Left lung (tissue), 10 donors: ENCODE results near the gene HMCN1. TPM values are rescaled to one million over a fixed set of nuclear protein-coding genes. Genes with fewer than 3 reads are reported as not detected.

Source experiments
- ATAC-seq: fragments of 200-7000 bp; cut with Tn5 transposase; one replicate; pipeline ENCODE4 v1.9.1; 2020; ENCODE audit warnings: moderate library complexity
- DNase-seq, 4 donors: peaks; one replicate each; pipeline ENCODE4 v3.0.0-alpha.2; 2013 to 2020
- H3K27ac ChIP-seq, 2 donors: fragments of 200-600 bp; sonication (generic) in 1 of 2; one replicate each; pipeline versions ENCODE4 v1.5.0 to v1.8.0; 2020 to 2021
- H3K27me3 ChIP-seq, 2 donors: fragments of 200-600 bp; sonication (generic) in 1 of 2; one replicate each; pipeline versions ENCODE4 v1.5.0 to v1.8.0; 2020 to 2021
- H3K36me3 ChIP-seq, 2 donors: fragments of 200-600 bp; sonication (generic) in 1 of 2; one replicate each; pipeline versions ENCODE4 v1.5.0 to v1.8.0; 2020 to 2021
- H3K4me1 ChIP-seq, 2 donors: fragments of 200-600 bp; one replicate each; pipeline ENCODE4 v1.8.0; 2021
- H3K4me3 ChIP-seq, 2 donors: fragments of 200-600 bp; sonication (generic) in 1 of 2; one replicate each; pipeline versions ENCODE4 v1.5.0 to v1.8.0; 2020 to 2021; ENCODE audit warnings: mild to moderate bottlenecking in 1 of 2
- H3K9me3 ChIP-seq, 2 donors: fragments of 200-600 bp; sonication (generic) in 1 of 2; one replicate each; pipeline versions ENCODE4 v1.5.0 to v1.8.0; 2020 to 2021
- intact Hi-C, 2 donors: fragments of 100-400 bp; cut with DNase I; formaldehyde crosslinking; loops; one replicate each; pipeline versions ENCODE4 v1.11.2 to v1.14.2; 2022
- polyA plus RNA-seq, 6 donors: library from polyadenylated mRNA; unstranded; fragments of 120-200 nt; gene quantifications; one replicate each; pipeline ENCODE4 v1.2.1, GENCODE V29; 2013; ENCODE audit not compliant: insufficient read length in 6 of 6
- total RNA-seq, 2 donors: library from RNA; stranded (reverse); fragmentation: NEBNext Ultra II Directional; extraction: Animal tissue kit (Norgen Biotek cat#: 25700); gene quantifications; one replicate each; pipeline ENCODE4 v1.2.1, GENCODE V29; 2021
- TF ChIP-seq, protein P1 (sequence below), 2 donors: fragments of 200-600 bp; sonication (generic) in 1 of 2; IDR thresholded peaks; one replicate each; pipeline versions ENCODE4 v1.5.0 to v1.8.0; 2021; ENCODE audit warnings: antibody characterized with exemption in 2 of 2
- donor health status: DM: no; HTN: yes; CAD: no.
- donor health status: DM: no; HTN: no; CAD: no.

The HMCN1 gene
- total and polyA plus RNA-seq, 8 donors = 24.0 to 91.0 (median 48.7) TPM

DNA sequence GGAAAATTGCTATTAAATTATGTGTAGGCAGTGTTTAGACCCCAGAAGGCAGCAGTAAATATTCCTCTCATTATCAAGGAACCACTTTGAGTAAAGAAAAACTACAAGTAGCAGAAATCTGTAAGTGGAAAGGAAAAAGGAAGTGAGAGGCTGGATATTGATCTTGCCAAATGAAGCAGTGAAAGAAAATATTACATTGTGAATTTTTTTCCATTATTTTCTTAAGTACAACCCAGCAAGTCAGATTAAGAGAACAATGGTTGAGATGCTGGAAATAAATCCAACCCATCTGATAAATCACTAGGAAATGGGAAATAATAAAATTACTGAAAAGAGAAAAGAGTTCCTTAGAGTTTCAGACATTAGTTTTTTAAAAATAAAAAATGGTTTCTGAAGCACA is 106.7 kb downstream of the HMCN1 start:
- no peaks in the 10 kb centered on the region for H3K27me3 ChIP-seq
- H3K9me3 ChIP-seq = no peaks in the 10 kb centered on the region
- H3K27ac ChIP-seq = no peak overlapping the region
- H3K4me1 ChIP-seq = no peaks in the 10 kb centered on the region
- intact Hi-C loops = no loop called here
- no peak overlapping the region for H3K4me3 ChIP-seq
- ATAC-seq (no peak), DNase-seq (no peak)
- no peaks in the 10 kb centered on the region for H3K36me3 ChIP-seq
- TF ChIP-seq, protein P1, sequence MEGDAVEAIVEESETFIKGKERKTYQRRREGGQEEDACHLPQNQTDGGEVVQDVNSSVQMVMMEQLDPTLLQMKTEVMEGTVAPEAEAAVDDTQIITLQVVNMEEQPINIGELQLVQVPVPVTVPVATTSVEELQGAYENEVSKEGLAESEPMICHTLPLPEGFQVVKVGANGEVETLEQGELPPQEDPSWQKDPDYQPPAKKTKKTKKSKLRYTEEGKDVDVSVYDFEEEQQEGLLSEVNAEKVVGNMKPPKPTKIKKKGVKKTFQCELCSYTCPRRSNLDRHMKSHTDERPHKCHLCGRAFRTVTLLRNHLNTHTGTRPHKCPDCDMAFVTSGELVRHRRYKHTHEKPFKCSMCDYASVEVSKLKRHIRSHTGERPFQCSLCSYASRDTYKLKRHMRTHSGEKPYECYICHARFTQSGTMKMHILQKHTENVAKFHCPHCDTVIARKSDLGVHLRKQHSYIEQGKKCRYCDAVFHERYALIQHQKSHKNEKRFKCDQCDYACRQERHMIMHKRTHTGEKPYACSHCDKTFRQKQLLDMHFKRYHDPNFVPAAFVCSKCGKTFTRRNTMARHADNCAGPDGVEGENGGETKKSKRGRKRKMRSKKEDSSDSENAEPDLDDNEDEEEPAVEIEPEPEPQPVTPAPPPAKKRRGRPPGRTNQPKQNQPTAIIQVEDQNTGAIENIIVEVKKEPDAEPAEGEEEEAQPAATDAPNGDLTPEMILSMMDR (IDR thresholded peaks at IDR 0.05) = no peak

DNA sequence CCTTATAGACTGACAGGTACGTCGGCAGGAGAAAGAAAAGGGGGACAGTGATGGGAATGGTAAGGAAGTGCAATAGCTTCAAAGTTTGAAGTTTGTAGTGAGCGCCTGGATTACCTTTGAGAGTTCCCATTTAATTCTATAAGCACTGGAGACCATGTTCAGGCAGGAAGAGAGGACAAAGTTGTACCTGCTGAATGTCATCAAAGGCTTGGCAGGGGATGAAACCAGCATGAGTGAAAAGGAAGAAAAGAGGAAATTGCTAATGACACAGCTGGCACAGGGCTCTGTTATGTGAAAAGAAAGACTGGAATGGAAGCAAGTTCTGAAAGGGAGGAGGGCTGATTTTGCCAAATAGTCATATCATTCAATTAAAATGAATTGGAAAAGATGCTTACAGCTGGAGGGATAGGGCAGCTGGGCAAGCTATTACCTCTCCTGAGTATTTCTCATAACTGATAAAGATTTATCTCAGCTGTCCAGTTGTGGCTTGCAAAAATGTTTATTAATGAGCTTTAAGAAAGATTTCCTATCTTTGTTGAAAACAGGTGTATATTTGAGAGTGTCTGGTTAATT is 109.2 kb downstream of the HMCN1 start:
- Histone ChIP-seq H3K9me3 (no peaks in the 10 kb centered on the region), H3K27me3 (no peaks in the 10 kb centered on the region), H3K27ac (no peak overlapping the region), H3K4me3 (no peak overlapping the region), H3K4me1 (no peaks in the 10 kb centered on the region), H3K36me3 (no peaks in the 10 kb centered on the region)
- ATAC-seq (no peak), DNase-seq (peak in 1 of 4 donors; percentile 5)
- TF ChIP-seq, protein P1 (IDR thresholded peaks at IDR 0.05) = no peak
- intact Hi-C loops = no loop called here

DNA sequence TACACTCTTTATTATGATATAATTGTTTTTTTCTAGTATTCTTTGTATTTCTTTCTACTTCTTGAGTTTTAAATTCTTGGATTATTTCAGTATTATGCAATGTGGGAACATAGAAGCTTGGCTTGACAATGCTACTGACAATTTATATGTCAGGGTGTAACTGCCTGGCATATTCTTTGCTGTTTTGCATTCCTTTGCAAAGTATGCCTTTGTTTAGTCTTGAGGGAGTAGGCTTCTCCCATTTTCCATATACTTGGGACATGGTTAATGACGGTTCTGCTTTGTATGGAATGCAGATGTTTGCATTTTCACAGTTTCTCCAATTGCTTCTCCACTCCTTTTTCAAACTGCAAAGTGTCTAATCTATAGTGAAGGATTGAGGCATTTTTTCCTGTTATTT is 109.8 kb downstream of the HMCN1 start:
- H3K27me3 ChIP-seq = no peaks in the 10 kb centered on the region
- no peaks in the 10 kb centered on the region for H3K4me1 ChIP-seq
- intact Hi-C loops = no loop called here
- no peak for ATAC-seq
- H3K4me3 ChIP-seq = no peak overlapping the region
- H3K9me3 ChIP-seq = no peaks in the 10 kb centered on the region
- no peak for DNase-seq
- H3K36me3 ChIP-seq = no peaks in the 10 kb centered on the region
- H3K27ac ChIP-seq = no peak overlapping the region
- TF ChIP-seq, protein P1 (IDR thresholded peaks at IDR 0.05) = no peak

DNA sequence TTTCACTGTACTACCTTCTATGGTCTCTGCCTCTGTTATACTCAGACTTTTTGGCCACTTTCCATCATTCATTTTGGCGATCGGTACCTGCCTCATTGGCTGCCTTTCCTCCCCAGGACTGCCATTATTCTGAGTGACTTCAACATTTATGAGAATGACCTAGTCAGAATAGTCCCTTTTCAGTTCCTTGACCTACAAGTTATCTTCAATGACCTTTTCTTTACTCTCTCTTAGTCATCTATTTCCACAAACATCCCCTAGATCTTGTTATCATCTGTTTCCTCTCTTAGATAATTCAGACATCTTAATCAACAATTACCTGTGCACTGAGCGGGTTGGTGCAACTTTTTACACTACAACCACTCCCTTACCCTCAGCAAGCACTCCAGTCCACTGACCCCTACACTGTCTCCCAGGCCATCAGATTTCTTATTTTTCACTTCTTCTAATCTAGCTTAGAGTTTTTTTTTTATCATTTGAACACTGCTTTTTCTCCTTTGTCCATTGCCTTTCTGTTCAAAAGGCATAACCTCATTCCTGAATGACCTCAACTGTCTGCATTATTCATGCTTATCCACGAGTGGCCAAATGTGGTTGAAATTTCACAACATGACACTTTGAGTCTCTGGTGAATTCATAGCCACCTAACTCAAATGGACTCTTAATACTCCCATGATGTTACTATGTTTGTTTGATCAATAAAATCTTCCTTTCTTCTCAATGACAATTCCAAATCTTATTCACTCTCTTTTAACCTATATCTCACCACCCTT is 112.7 kb downstream of the HMCN1 start:
- DNase-seq (no peak), ATAC-seq (no peak)
- intact Hi-C loops = no loop called here
- Histone ChIP-seq H3K27ac (no peak overlapping the region), H3K4me3 (no peak overlapping the region), H3K9me3 (no peaks in the 10 kb centered on the region), H3K4me1 (no peaks in the 10 kb centered on the region), H3K36me3 (no peaks in the 10 kb centered on the region), H3K27me3 (no peaks in the 10 kb centered on the region)
- TF ChIP-seq, protein P1 (IDR thresholded peaks at IDR 0.05) = no peak

DNA sequence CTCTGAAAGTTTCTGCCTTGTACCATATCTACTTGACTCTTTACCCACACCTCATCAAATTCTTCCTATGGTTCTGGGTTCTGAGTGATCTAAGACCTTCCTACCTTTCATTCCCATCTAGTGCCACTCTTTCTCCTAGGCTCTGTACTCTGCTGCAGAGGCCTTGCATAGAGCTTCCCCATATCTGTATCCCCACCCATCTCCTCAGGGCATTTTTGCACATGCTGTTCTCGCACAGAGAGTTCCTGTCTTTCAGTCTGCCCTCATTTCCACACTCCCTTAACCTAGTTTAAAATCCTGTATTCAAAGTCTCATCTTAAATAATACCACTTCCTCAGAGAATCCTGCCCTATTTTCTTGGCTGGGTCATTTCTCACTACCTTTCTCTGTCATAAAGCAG is 114.8 kb downstream of the HMCN1 start:
- TF ChIP-seq, protein P1 (IDR thresholded peaks at IDR 0.05) = no peak
- H3K27me3 ChIP-seq = no peaks in the 10 kb centered on the region
- H3K36me3 ChIP-seq = no peaks in the 10 kb centered on the region

More for the DNA sequence above, 114.8 kb downstream of the HMCN1 start:
- DNase-seq (no peak), ATAC-seq (no peak)
- Histone ChIP-seq H3K27ac (no peak overlapping the region), H3K4me3 (no peak overlapping the region), H3K4me1 (no peaks in the 10 kb centered on the region), H3K9me3 (no peaks in the 10 kb centered on the region)
- intact Hi-C loops = no loop called here
